Kidney (tissue), 14 donors: ENCODE measurements around the gene CD58. TPM values are rescaled to one million over a fixed set of nuclear protein-coding genes. Genes with fewer than 3 reads are reported as not detected.
"Not testable (repeated sequence)": the region's sequence is repeated elsewhere in the genome, so short reads cannot be mapped to it uniquely, and the experiment has no call there.

Experiments used
- DNase-seq, 5 donors: peaks; one replicate each; pipeline ENCODE4 v3.0.0-alpha.2; 2013 to 2020
- FAIRE-seq: peaks from 2 replicates; lab custom pipeline; 2012; peaks lifted over from hg19 to GRCh38; lab: Jason Lieb, UNC
- H3K27ac ChIP-seq, 2 donors: one replicate each; pipeline ENCODE4 v1.7.0; 2013; ENCODE audit warnings: low read depth in 2 of 2, low read length in 2 of 2, inconsistent platforms in 1 of 2
- H3K27me3 ChIP-seq: one replicate; pipeline ENCODE4 v1.7.1; 2013; ENCODE audit warnings: low read length, inconsistent platforms; ENCODE audit not compliant: control insufficient read depth, insufficient read depth
- H3K36me3 ChIP-seq, 3 donors: one replicate each; pipeline versions ENCODE4 v1.7.0 to v1.7.1; 2013; ENCODE audit warnings: low read length in 3 of 3, control low read depth in 1 of 3, inconsistent platforms in 1 of 3; ENCODE audit not compliant: insufficient read depth in 3 of 3, control insufficient read depth in 2 of 3
- H3K4me1 ChIP-seq, 3 donors: one replicate each; pipeline versions ENCODE4 v1.7.0 to v1.7.1; 2013; ENCODE audit warnings: low read length in 3 of 3, inconsistent platforms in 1 of 3, low read depth in 1 of 3; ENCODE audit not compliant: control insufficient read depth in 2 of 3, insufficient read depth in 2 of 3
- H3K4me3 ChIP-seq, 3 donors: one replicate each; pipeline versions ENCODE4 v1.7.0 to v1.8.1; 2013; ENCODE audit warnings: low read length in 3 of 3, control low read depth in 1 of 3, inconsistent platforms in 1 of 3
- H3K9ac ChIP-seq, 3 donors: one replicate each; pipeline versions ENCODE4 v1.7.0 to v1.7.1; 2013; ENCODE audit warnings: low read length in 3 of 3, control low read depth in 1 of 3, inconsistent platforms in 1 of 3
- H3K9me3 ChIP-seq, 3 donors: one replicate each; pipeline versions ENCODE4 v1.7.0 to v1.7.1; 2013; ENCODE audit warnings: low read length in 3 of 3, control low read depth in 1 of 3, inconsistent platforms in 1 of 3; ENCODE audit not compliant: control insufficient read depth in 2 of 3, insufficient read depth in 1 of 3
- intact Hi-C: fragments of 100-400 bp; cut with DNase I; formaldehyde crosslinking; loops from one replicate; pipeline ENCODE4 v1.11.1; 2022
- polyA plus RNA-seq: library from polyadenylated mRNA; stranded (reverse); fragments of 350-450 nt; fragmentation: Illumina TruSeq; extraction: RNeasy Lipid Tissue Mini Kit (QIAGEN cat#74804); gene quantifications from one replicate; pipeline ENCODE4 v1.2.3, GENCODE V29; 2014; ENCODE audit warnings: low read depth, low replicate concordance; ENCODE audit not compliant: insufficient read depth
- total RNA-seq: library from RNA; stranded (reverse); fragmentation: NEBNext Ultra II Directional; extraction: Animal tissue kit (Norgen Biotek cat#: 25700); gene quantifications from one replicate; pipeline ENCODE4 v1.2.1, GENCODE V29; 2021
- TF ChIP-seq, protein P1 (sequence below): IDR thresholded peaks from 3 replicates; pipeline ENCODE4 v1.5.1; 2012; ENCODE audit warnings: mild to moderate bottlenecking, moderate library complexity, borderline replicate concordance; ENCODE audit not compliant: insufficient read depth; ENCODE audit errors: extremely low read depth
- donor health status: control.
- donor health status: control.
- donor health status: control.
- donor health status: control.
- donor health status: control.
- donor health status: DM: yes; HTN: yes; CAD: no.
- donor health status: Normal renal cell carcinoma (clear cell type).

Gene CD58
- total and polyA plus RNA-seq, 2 donors from 2014 or later: 27.4 to 36.6 TPM

DNA sequence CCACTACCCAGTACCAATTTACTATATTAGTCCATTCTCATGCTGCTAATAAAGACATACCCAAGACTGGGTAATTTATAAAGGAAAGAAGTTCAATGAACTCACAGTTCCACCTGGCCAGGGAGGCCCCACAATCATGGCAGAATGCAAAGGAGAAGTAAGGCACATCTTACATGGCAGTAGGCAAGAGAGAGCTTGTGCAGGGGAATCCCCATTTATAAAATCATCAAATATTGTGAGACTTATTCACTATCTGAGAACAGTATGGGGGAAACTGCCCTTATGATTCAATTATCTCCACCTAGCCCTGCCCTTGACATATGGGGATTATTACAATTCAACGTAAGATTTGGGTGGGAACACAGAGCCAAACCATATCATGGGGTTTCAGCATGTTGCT, 6.4 kb downstream of the CD58 start:
- intact Hi-C loops: no loop called here
- no peak for DNase-seq
- Histone ChIP-seq H3K9ac (no peak overlapping the region), H3K9me3 (no peaks in the 10 kb centered on the region), H3K4me1 (peaks cover 0 to 4% (median 0%) of the 10 kb centered on the region in 3 donors), H3K36me3 (no peaks in the 10 kb centered on the region), H3K4me3 (no peak overlapping the region), H3K27me3 (no peaks in the 10 kb centered on the region), H3K27ac (no peak overlapping the region)
- TF ChIP-seq, protein P1, sequence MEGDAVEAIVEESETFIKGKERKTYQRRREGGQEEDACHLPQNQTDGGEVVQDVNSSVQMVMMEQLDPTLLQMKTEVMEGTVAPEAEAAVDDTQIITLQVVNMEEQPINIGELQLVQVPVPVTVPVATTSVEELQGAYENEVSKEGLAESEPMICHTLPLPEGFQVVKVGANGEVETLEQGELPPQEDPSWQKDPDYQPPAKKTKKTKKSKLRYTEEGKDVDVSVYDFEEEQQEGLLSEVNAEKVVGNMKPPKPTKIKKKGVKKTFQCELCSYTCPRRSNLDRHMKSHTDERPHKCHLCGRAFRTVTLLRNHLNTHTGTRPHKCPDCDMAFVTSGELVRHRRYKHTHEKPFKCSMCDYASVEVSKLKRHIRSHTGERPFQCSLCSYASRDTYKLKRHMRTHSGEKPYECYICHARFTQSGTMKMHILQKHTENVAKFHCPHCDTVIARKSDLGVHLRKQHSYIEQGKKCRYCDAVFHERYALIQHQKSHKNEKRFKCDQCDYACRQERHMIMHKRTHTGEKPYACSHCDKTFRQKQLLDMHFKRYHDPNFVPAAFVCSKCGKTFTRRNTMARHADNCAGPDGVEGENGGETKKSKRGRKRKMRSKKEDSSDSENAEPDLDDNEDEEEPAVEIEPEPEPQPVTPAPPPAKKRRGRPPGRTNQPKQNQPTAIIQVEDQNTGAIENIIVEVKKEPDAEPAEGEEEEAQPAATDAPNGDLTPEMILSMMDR: no peak
- FAIRE-seq: no peak

GRCh38 chr1:116562465-116562864, 8.4 kb downstream of the CD58 start:
- H3K36me3 ChIP-seq, DNase-seq, H3K27me3 ChIP-seq, FAIRE-seq, H3K9ac ChIP-seq, H3K4me3 ChIP-seq, H3K27ac ChIP-seq, intact Hi-C loops, H3K4me1 ChIP-seq, H3K9me3 ChIP-seq: not testable (repeated sequence)

GRCh38 chr1:116561563-116561962, 9.3 kb downstream of the CD58 start:
- Histone ChIP-seq H3K4me1 (no peaks in the 10 kb centered on the region), H3K36me3 (no peaks in the 10 kb centered on the region), H3K4me3 (no peak overlapping the region), H3K9me3 (no peaks in the 10 kb centered on the region), H3K9ac (no peak overlapping the region), H3K27ac (no peak overlapping the region), H3K27me3 (no peaks in the 10 kb centered on the region)
- FAIRE-seq (no peak), DNase-seq (no peak)
- TF ChIP-seq, protein P1: no peak
- intact Hi-C loops: no loop called here

DNA sequence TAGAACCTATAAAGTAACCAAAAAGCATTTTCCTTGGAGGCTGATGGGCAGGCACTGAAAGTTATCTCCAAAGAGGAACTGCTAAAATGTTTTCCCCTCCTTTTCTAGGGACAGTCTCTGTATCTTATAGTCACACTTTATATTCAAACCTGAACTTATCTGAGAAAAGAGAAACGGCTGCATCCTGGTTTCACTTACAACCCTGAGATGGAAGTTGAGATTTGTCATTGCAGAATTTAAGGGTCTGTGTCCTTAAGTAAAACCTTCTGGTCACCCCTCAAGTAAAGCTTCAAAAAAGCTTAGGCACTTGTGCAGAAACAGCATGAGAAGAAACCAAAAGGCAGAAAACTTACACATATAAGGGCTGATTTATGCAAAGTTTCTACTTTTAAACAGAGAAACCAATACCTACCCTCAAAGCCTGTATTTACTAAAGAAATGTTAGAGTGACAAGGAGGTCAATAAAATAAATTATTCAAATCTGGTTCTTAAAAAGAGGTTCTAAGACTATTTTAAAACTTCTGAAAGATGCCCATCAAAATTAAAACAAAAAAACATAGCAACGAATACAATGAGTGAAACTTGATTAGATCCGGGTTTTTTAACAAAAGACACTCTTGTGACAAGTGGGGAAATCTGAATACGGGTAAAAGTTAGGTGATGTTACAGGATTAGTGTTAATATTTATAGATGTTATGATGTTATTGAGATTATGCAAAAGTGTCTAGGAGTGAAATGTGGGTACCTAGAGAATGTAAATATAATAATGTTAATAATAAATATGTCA, 9.9 kb downstream of the CD58 start:
- DNase-seq: no peak
- Histone ChIP-seq H3K4me1 (no peaks in the 10 kb centered on the region), H3K9ac (no peak overlapping the region), H3K9me3 (no peaks in the 10 kb centered on the region), H3K27ac (no peak overlapping the region), H3K27me3 (no peaks in the 10 kb centered on the region), H3K4me3 (no peak overlapping the region), H3K36me3 (no peaks in the 10 kb centered on the region)
- intact Hi-C loops: no loop called here
- TF ChIP-seq, protein P1: no peak
- no peak for FAIRE-seq
